ENCODE measurements around the gene CHAD. TPM values are rescaled to one million over a fixed set of nuclear protein-coding genes. Genes with fewer than 3 reads are reported as not detected.
"Not testable (repeated sequence)": the region's sequence is repeated elsewhere in the genome, so short reads cannot be mapped to it uniquely, and the experiment has no call there.

Gene CHAD
- total RNA-seq, 2 experiments from 2014 or later = not detected

- TF ChIP-seq CTCF (IDR thresholded peaks at IDR 0.05) = no peak
- Histone ChIP-seq H3K4me1 (ENCODE audit: insufficient read depth, low read length) (peaks cover 22% of the 10 kb centered on the region), H3K4me3 (ENCODE audit: low read length) (no peak overlapping the region), H3K27ac (ENCODE audit: low read depth in 1 of 2, low read length in 2 of 2) (no peak overlapping the region), H3K36me3 (ENCODE audit: insufficient read depth, low read length) (peaks cover 2% of the 10 kb centered on the region), H3K9me3 (ENCODE audit: control insufficient read depth in 1 of 2, insufficient read depth in 1 of 2, low read length in 2 of 2) (no peaks in the 10 kb centered on the region), H3K27me3 (ENCODE audit: control insufficient read depth in 1 of 2, insufficient read depth in 2 of 2, low read length in 2 of 2) (no peaks in the 10 kb centered on the region)
- Mint-ChIP-seq H3K27ac (no peak overlapping the region), H3K36me3 (ENCODE audit: low read depth) (peaks cover 11% of the 10 kb centered on the region), H3K4me1 (ENCODE audit: low read depth) (peaks cover 23% of the 10 kb centered on the region), H3K9me3 (no peaks in the 10 kb centered on the region), H3K27me3 (no peaks in the 10 kb centered on the region), H3K4me3 (no peak overlapping the region)
- ATAC-seq (ENCODE audit: poor library complexity) = no peak
- CTCF ChIA-PET = no interaction called here
- intact Hi-C loops (cut with DNase I, micrococcal nuclease) = loop anchor here in 1 of 2 experiments (1.0 to 5.0 kb wide), 4 partner anchors 78 to 366 kb away; partner anchors contain the start of genes EME1 and MRPL27
- DNase-seq = no peak
- POLR2A ChIA-PET = interaction anchor here (1.3 kb wide), 1 partner anchor 79 kb away, joined by 4 read pairs; no protein-coding TSS in a partner anchor
Measured at GRCh38 chr17:50476545-50477315, 8.1 kb upstream of the CHAD start.

- H3K27ac Mint-ChIP-seq; H3K4me3 Mint-ChIP-seq; H3K27ac ChIP-seq (ENCODE audit: low read depth in 1 of 2, low read length in 2 of 2); POLR2A ChIA-PET; ATAC-seq (ENCODE audit: poor library complexity); CTCF ChIA-PET; H3K36me3 ChIP-seq (ENCODE audit: insufficient read depth, low read length); H3K27me3 ChIP-seq (ENCODE audit: control insufficient read depth in 1 of 2, insufficient read depth in 2 of 2, low read length in 2 of 2); H3K9me3 ChIP-seq (ENCODE audit: control insufficient read depth in 1 of 2, insufficient read depth in 1 of 2, low read length in 2 of 2); H3K4me3 ChIP-seq (ENCODE audit: low read length); H3K9me3 Mint-ChIP-seq; DNase-seq; H3K27me3 Mint-ChIP-seq: not testable (repeated sequence)
- peaks cover 22% of the 10 kb centered on the region for H3K4me1 ChIP-seq (ENCODE audit: insufficient read depth, low read length)
- intact Hi-C loops (cut with DNase I, micrococcal nuclease) = loop anchor here in 1 of 2 experiments (5.0 kb wide), 3 partner anchors 104 to 366 kb away; partner anchors contain the start of genes EME1 and MRPL27
- H3K36me3 Mint-ChIP-seq (ENCODE audit: low read depth) = peaks cover 11% of the 10 kb centered on the region
- peaks cover 23% of the 10 kb centered on the region for H3K4me1 Mint-ChIP-seq (ENCODE audit: low read depth)
Measured at GRCh38 chr17:50475775-50476544, 7.3 kb upstream of the CHAD start.

- no peak for TF ChIP-seq CTCF (IDR thresholded peaks at IDR 0.05)
- ChIA-PET CTCF (no interaction called here), POLR2A (no interaction called here)
- Mint-ChIP-seq H3K4me1 (ENCODE audit: low read depth) (peaks cover 19% of the 10 kb centered on the region), H3K27ac (no peak overlapping the region), H3K9me3 (no peaks in the 10 kb centered on the region), H3K36me3 (ENCODE audit: low read depth) (peaks cover 11% of the 10 kb centered on the region), H3K4me3 (no peak overlapping the region), H3K27me3 (peaks cover 7% of the 10 kb centered on the region)
- no peaks in the 10 kb centered on the region for H3K27me3 ChIP-seq (ENCODE audit: control insufficient read depth in 1 of 2, insufficient read depth in 2 of 2, low read length in 2 of 2)
- H3K4me1 ChIP-seq (ENCODE audit: insufficient read depth, low read length) = peaks cover 20% of the 10 kb centered on the region
- H3K9me3 ChIP-seq (ENCODE audit: control insufficient read depth in 1 of 2, insufficient read depth in 1 of 2, low read length in 2 of 2) = no peaks in the 10 kb centered on the region
- ATAC-seq (ENCODE audit: poor library complexity) (no peak), DNase-seq (no peak)
- no peak overlapping the region for H3K27ac ChIP-seq (ENCODE audit: low read depth in 1 of 2, low read length in 2 of 2)
- intact Hi-C loops (cut with DNase I, micrococcal nuclease) = loop anchor here in 1 of 2 experiments (5.0 kb wide), 3 partner anchors 103 to 367 kb away; partner anchors contain the start of genes EME1 and MRPL27
- H3K36me3 ChIP-seq (ENCODE audit: insufficient read depth, low read length) = no peaks in the 10 kb centered on the region
- no peak overlapping the region for H3K4me3 ChIP-seq (ENCODE audit: low read length)
Measured at GRCh38 chr17:50475362-50475761, 6.7 kb upstream of the CHAD start.

All from CD4-positive, alpha-beta T cell (primary cell).